Measurements from ENCODE around the gene SNRNP200. TPM values are rescaled to one million over a fixed set of nuclear protein-coding genes. Genes with fewer than 3 reads are reported as not detected.
"Not testable (repeated sequence)": the region's sequence is repeated elsewhere in the genome, so short reads cannot be mapped to it uniquely, and the experiment has no call there.

Gene SNRNP200
- total RNA-seq, 3 donors from 2014 or later = 219 to 232 (median 223) TPM

GRCh38 chr2:96258166-96259022 is 47.0 kb downstream of the SNRNP200 start:
- ATAC-seq = no peak
- H3K4me1 Mint-ChIP-seq (ENCODE audit: low read depth) = peaks cover 68% of the 10 kb centered on the region

GRCh38 chr2:96257744-96258143 is 47.6 kb downstream of the SNRNP200 start:
- not testable (repeated sequence) for ATAC-seq; H3K27me3 Mint-ChIP-seq (ENCODE audit: low read depth); H3K9me3 Mint-ChIP-seq; DNase-seq; H3K4me3 Mint-ChIP-seq
- Mint-ChIP-seq H3K36me3 (ENCODE audit: insufficient read depth) (peaks cover 21% of the 10 kb centered on the region), H3K4me1 (ENCODE audit: low read depth) (peaks cover 64% of the 10 kb centered on the region)

More at GRCh38 chr2:96258166-96259022, 47.0 kb downstream of the SNRNP200 start:
- Mint-ChIP-seq H3K9me3 (no peaks in the 10 kb centered on the region), H3K4me3 (no peak overlapping the region), H3K27me3 (ENCODE audit: low read depth) (no peaks in the 10 kb centered on the region), H3K36me3 (ENCODE audit: insufficient read depth) (peaks cover 19% of the 10 kb centered on the region)
- no peak for DNase-seq

- peaks cover 58% of the 10 kb centered on the region for H3K4me1 Mint-ChIP-seq (ENCODE audit: low read depth)
- H3K27me3 Mint-ChIP-seq (ENCODE audit: low read depth) = no peaks in the 10 kb centered on the region
- H3K4me3 Mint-ChIP-seq = peak overlapping the region; percentile 42
- ATAC-seq = no peak
- no peaks in the 10 kb centered on the region for H3K9me3 Mint-ChIP-seq
- H3K36me3 Mint-ChIP-seq (ENCODE audit: insufficient read depth) = peaks cover 27% of the 10 kb centered on the region
- DNase-seq = no peak
Measured at GRCh38 chr2:96256611-96257113, 48.7 kb downstream of the SNRNP200 start.

GRCh38 chr2:96254571-96254970 is 50.8 kb downstream of the SNRNP200 start:
- ATAC-seq (no peak), DNase-seq (no peak)
- no peaks in the 10 kb centered on the region for H3K9me3 Mint-ChIP-seq
- peaks cover 41% of the 10 kb centered on the region for H3K4me1 Mint-ChIP-seq (ENCODE audit: low read depth)
- H3K36me3 Mint-ChIP-seq (ENCODE audit: insufficient read depth) = peaks cover 29% of the 10 kb centered on the region
- no peak overlapping the region for H3K4me3 Mint-ChIP-seq
- no peaks in the 10 kb centered on the region for H3K27me3 Mint-ChIP-seq (ENCODE audit: low read depth)

DNA sequence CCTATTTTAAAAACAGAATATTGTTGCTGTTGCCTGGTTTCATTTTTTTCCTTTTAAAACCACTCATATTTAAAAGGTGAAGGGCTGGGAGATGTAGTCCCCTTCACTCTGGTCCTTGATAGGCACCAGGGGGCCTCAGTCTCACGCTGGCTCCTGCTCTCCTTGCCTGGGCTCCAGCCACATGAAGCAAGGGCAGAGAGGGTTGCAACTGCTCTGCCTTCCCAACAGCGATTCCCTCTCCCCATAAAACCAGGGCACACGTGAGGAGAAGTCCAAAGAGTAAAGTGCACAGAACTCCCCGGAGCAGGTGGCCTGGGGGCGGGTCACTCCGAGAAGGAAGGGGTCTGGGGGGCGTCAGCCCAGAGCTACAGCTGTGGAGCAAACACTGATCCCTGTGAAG is 52.3 kb downstream of the SNRNP200 start:
- no peak for DNase-seq
- H3K27me3 Mint-ChIP-seq (ENCODE audit: low read depth) = no peaks in the 10 kb centered on the region
- H3K36me3 Mint-ChIP-seq (ENCODE audit: insufficient read depth) = peaks cover 29% of the 10 kb centered on the region
- H3K9me3 Mint-ChIP-seq = no peaks in the 10 kb centered on the region
- ATAC-seq = no peak
- H3K4me1 Mint-ChIP-seq (ENCODE audit: low read depth) = peaks cover 28% of the 10 kb centered on the region
- H3K4me3 Mint-ChIP-seq = no peak overlapping the region

- Mint-ChIP-seq H3K9me3 (no peaks in the 10 kb centered on the region), H3K27me3 (ENCODE audit: low read depth) (no peaks in the 10 kb centered on the region), H3K4me1 (ENCODE audit: low read depth) (peaks cover 26% of the 10 kb centered on the region), H3K4me3 (no peak overlapping the region), H3K36me3 (ENCODE audit: insufficient read depth) (peaks cover 29% of the 10 kb centered on the region)
- DNase-seq (no peak), ATAC-seq (no peak)
Measured at GRCh38 chr2:96252526-96252925, 52.8 kb downstream of the SNRNP200 start.

GRCh38 chr2:96251721-96252292 is 53.5 kb downstream of the SNRNP200 start:
- no peak for DNase-seq
- no peaks in the 10 kb centered on the region for H3K9me3 Mint-ChIP-seq
- H3K36me3 Mint-ChIP-seq (ENCODE audit: insufficient read depth) = peaks cover 29% of the 10 kb centered on the region
- H3K4me1 Mint-ChIP-seq (ENCODE audit: low read depth) = peaks cover 25% of the 10 kb centered on the region
- ATAC-seq = no peak
- no peak overlapping the region for H3K4me3 Mint-ChIP-seq
- H3K27me3 Mint-ChIP-seq (ENCODE audit: low read depth) = no peaks in the 10 kb centered on the region

DNA sequence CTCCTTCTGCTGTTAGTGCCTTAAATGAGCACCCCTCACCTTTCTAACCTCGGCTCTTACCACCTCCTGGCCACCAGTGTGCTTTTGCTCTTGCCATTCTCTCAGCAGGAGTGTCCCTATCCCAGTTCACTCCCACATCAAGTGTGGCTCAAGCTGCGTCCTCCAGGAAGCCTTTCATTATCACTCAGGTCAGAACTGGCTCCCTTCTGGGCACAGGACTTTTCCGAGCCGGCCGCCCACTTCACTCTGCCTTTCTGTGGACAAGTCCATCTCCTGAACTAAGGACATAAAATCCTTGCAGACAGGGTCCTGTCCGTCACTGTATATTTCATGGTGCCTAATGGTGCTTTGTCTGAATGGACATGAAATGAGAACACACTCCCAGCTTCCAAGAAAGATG is 55.2 kb downstream of the SNRNP200 start:
- DNase-seq (no peak), ATAC-seq (no peak)
- Mint-ChIP-seq H3K27me3 (ENCODE audit: low read depth) (no peaks in the 10 kb centered on the region), H3K4me1 (ENCODE audit: low read depth) (peaks cover 27% of the 10 kb centered on the region), H3K4me3 (no peak overlapping the region), H3K36me3 (ENCODE audit: insufficient read depth) (peaks cover 27% of the 10 kb centered on the region), H3K9me3 (no peaks in the 10 kb centered on the region)

- H3K4me1 Mint-ChIP-seq (ENCODE audit: low read depth) = peaks cover 28% of the 10 kb centered on the region
Measured at GRCh38 chr2:96249654-96250053, 55.7 kb downstream of the SNRNP200 start.

DNA sequence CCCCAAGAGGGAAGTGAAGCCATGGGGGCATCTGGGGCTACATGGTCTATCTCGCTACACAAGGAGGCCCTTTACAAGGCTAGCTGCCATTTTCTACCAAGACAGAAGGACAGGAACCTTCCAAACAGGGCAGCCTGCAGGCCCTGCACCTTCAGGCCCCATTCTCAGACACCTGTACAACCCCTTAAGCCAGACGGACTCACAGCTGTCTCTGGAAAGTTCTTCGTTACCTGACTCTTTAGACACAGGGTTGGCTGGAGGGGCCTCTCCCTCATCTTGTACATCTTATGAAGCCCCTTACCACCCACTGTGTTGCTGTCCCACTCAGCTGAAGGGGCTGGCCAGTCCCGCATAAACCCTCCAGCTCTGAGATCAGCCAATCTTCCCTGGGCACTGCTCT is 56.7 kb downstream of the SNRNP200 start:
- Mint-ChIP-seq H3K4me3 (no peak overlapping the region), H3K9me3 (no peaks in the 10 kb centered on the region), H3K27me3 (ENCODE audit: low read depth) (no peaks in the 10 kb centered on the region), H3K4me1 (ENCODE audit: low read depth) (peaks cover 27% of the 10 kb centered on the region), H3K36me3 (ENCODE audit: insufficient read depth) (peaks cover 18% of the 10 kb centered on the region)
- DNase-seq = no peak
- ATAC-seq = no peak

More at GRCh38 chr2:96249654-96250053, 55.7 kb downstream of the SNRNP200 start:
- ATAC-seq = no peak
- no peak overlapping the region for H3K4me3 Mint-ChIP-seq
- no peaks in the 10 kb centered on the region for H3K9me3 Mint-ChIP-seq
- H3K27me3 Mint-ChIP-seq (ENCODE audit: low read depth) = no peaks in the 10 kb centered on the region
- no peak for DNase-seq
- H3K36me3 Mint-ChIP-seq (ENCODE audit: insufficient read depth) = peaks cover 25% of the 10 kb centered on the region

- Mint-ChIP-seq H3K4me1 (ENCODE audit: low read depth) (peaks cover 30% of the 10 kb centered on the region), H3K4me3 (no peak overlapping the region), H3K27me3 (ENCODE audit: low read depth) (no peaks in the 10 kb centered on the region), H3K36me3 (ENCODE audit: insufficient read depth) (peaks cover 14% of the 10 kb centered on the region), H3K9me3 (no peaks in the 10 kb centered on the region)
- DNase-seq (no peak), ATAC-seq (no peak)
Measured at GRCh38 chr2:96247896-96248295, 57.5 kb downstream of the SNRNP200 start.

- H3K27me3 Mint-ChIP-seq (ENCODE audit: low read depth) = no peaks in the 10 kb centered on the region
- no peak for DNase-seq
- peaks cover 39% of the 10 kb centered on the region for H3K4me1 Mint-ChIP-seq (ENCODE audit: low read depth)
- no peaks in the 10 kb centered on the region for H3K9me3 Mint-ChIP-seq
- H3K4me3 Mint-ChIP-seq = no peak overlapping the region
- H3K36me3 Mint-ChIP-seq (ENCODE audit: insufficient read depth) = peaks cover 7% of the 10 kb centered on the region
- no peak for ATAC-seq
Measured at GRCh38 chr2:96247009-96247408, 58.3 kb downstream of the SNRNP200 start.

DNA sequence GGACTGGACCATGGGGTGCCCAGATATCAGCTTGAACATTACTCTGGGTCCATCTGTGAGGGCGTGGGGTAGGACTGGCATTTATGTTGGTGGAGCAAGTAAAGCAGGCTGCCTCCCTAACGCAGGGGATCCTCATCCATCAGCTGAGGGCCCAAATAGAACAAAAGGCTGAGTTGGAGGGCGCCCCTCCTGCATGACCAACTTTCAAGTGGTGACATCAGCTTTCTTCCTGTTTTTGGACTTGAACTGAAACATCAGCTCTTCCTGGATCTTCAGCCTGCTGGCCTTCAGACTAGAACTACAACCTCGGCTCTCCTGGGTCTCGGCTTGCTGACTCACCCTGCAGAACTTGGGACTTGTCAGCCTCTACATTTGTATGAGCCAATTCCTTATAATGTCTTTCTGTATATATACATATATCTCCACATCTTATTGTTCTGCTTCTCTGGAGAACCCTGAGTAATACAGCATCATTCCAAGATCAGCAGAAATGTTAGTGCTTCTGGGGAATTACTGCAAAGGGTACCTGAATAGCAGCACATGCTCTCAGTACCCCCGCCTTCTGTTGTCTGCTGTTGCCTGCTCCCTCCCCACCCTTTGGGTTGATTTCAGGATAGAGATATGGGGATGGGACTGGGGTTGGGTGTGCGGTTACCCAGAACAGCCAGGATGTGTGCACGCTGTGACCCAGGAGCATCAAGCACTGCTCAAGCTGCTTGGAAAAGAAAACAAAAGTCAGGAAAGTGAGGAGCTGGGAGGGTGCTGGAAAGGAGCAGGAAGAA is 59.5 kb downstream of the SNRNP200 start:
- no peaks in the 10 kb centered on the region for H3K9me3 Mint-ChIP-seq
- H3K27me3 Mint-ChIP-seq (ENCODE audit: low read depth) = no peaks in the 10 kb centered on the region
- H3K36me3 Mint-ChIP-seq (ENCODE audit: insufficient read depth) = peaks cover 2% of the 10 kb centered on the region
- no peak for ATAC-seq
- H3K4me1 Mint-ChIP-seq (ENCODE audit: low read depth) = peaks cover 49% of the 10 kb centered on the region
- no peak overlapping the region for H3K4me3 Mint-ChIP-seq
- no peak for DNase-seq

DNA sequence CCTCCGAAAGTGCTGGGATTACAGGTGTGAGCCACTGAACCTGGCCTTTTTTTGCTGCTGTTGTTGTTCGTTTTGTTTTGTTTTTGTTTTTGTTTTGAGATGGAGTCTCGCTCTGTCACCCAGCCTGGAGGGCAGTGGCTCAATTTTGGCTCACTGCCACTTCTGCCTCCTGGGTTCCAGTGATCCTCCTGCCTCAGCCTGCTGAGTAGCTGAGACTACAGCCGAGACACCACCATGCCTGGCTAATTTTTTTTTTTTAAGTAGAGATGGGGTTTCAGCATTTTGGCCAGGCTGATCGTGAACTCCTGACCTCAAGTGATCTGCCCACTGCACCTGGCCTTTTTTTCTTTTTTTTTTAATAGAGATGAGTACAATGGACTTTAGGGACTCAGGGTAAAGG is 61.5 kb downstream of the SNRNP200 start:
- H3K4me1 Mint-ChIP-seq (ENCODE audit: low read depth) = peaks cover 52% of the 10 kb centered on the region
- H3K4me3 Mint-ChIP-seq = no peak overlapping the region
- H3K9me3 Mint-ChIP-seq = no peaks in the 10 kb centered on the region

More for the DNA sequence above, 61.5 kb downstream of the SNRNP200 start:
- DNase-seq (no peak), ATAC-seq (no peak)
- Mint-ChIP-seq H3K36me3 (ENCODE audit: insufficient read depth) (peaks cover 2% of the 10 kb centered on the region), H3K27me3 (ENCODE audit: low read depth) (no peaks in the 10 kb centered on the region)
